Measurements from ENCODE around the gene CCDC71L.

DNA sequence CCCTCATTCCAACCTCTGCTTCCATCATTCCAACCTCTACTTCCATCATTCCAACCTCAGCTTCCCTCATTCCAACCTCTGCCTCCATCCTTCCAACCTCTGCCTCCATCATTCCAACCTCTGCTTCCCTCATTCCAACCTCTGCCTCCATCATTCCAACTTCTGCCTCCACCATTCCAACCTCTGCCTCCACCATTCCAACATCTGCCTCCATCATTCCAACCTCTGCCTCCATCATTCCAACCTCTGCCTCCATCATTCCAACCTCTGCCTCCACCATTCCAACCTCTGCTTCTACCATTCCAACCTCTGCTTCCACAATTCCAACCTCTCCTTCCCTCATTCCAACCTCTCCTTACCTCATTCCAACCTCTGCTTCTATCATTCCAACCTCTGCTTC lies 30.3 kb downstream of the CCDC71L start:
- TF ChIP-seq CTCF (IDR thresholded peaks at IDR 0.05): no peak
- TF ChIP-seq POLR2AphosphoS5 (IDR thresholded peaks at IDR 0.05): no peak
- no peak for TF ChIP-seq POLR2A (IDR thresholded peaks at IDR 0.05)
